Thyroid gland (tissue), 4 donors: ENCODE measurements around the gene WRAP73.

Source experiments
- POLR2A ChIP-seq, 2 donors: fragments of 450-650 bp; IDR thresholded peaks; one replicate each; pipeline ENCODE4 v1.6.1; 2017; ENCODE audit warnings: antibody characterized with exemption in 2 of 2, mild to moderate bottlenecking in 2 of 2, moderate library complexity in 1 of 2
- TF ChIP-seq, protein P1 (sequence below), 6 experiments: fragments of 200-600 bp in 3 of 6; fragments of 450-650 bp in 3 of 6; sonication (generic) in 3 of 6; IDR thresholded peaks; one replicate each; pipeline ENCODE4 v1.5.1; 2016 to 2019; ENCODE audit warnings: antibody characterized with exemption in 6 of 6, mild to moderate bottlenecking in 2 of 6, inconsistent platforms in 1 of 6, moderate library complexity in 1 of 6

DNA sequence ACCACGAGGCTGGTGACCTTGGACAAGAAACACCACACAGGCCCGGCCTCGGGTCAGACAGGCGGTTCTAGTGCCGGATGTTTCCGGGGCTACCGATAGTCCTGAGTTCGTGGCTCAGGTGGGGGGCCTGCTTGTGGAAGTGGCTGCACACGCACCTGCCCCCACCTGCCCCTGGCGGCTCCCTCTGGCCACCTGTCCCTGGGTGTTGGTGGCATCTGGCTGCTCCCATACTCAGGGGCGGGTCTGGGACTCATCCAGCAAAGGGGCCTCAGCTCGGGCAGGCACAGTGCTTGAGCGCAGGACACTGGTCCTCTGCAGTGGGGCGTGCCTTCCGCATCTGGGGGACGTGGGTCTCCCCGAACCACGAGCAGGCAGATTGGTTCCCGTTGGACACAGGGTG, 36.0 kb upstream of the WRAP73 start:
- TF ChIP-seq, protein P1, sequence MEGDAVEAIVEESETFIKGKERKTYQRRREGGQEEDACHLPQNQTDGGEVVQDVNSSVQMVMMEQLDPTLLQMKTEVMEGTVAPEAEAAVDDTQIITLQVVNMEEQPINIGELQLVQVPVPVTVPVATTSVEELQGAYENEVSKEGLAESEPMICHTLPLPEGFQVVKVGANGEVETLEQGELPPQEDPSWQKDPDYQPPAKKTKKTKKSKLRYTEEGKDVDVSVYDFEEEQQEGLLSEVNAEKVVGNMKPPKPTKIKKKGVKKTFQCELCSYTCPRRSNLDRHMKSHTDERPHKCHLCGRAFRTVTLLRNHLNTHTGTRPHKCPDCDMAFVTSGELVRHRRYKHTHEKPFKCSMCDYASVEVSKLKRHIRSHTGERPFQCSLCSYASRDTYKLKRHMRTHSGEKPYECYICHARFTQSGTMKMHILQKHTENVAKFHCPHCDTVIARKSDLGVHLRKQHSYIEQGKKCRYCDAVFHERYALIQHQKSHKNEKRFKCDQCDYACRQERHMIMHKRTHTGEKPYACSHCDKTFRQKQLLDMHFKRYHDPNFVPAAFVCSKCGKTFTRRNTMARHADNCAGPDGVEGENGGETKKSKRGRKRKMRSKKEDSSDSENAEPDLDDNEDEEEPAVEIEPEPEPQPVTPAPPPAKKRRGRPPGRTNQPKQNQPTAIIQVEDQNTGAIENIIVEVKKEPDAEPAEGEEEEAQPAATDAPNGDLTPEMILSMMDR (IDR thresholded peaks at IDR 0.05) = no peak
- no peak for TF ChIP-seq POLR2A (IDR thresholded peaks at IDR 0.05)
